HepG2 (cell line): ENCODE results near the gene TOB1. TPM values are rescaled to one million over a fixed set of nuclear protein-coding genes. Genes with fewer than 3 reads are reported as not detected.

Source experiments
- ATF7-NPFF ChIP-seq: sonication (generic); formaldehyde crosslinking; IDR thresholded peaks from 2 replicates; pipeline ENCODE4 v1.8.1; 2023; ENCODE audit warnings: mild to moderate bottlenecking, low read depth, missing genetic modification reagents, moderate library complexity
- EHMT2 ChIP-seq: fragments of 200-600 bp; sonication (generic); IDR thresholded peaks from 2 replicates; pipeline ENCODE4 v1.7.0; 2017; ENCODE audit warnings: antibody characterized with exemption, low read depth, low read length, borderline replicate concordance
- FUBP1 ChIP-seq: sonication (generic); formaldehyde crosslinking; IDR thresholded peaks from 2 replicates; pipeline ENCODE4 v1.5.1; 2020; ENCODE audit warnings: missing genetic modification reagents, mild to moderate bottlenecking, borderline replicate concordance
- GLI4 ChIP-seq: sonication (generic); formaldehyde crosslinking; IDR thresholded peaks from 2 replicates; pipeline ENCODE4 v1.5.1; 2020; ENCODE audit warnings: missing genetic modification reagents, mild to moderate bottlenecking, moderate library complexity, borderline replicate concordance
- GZF1 ChIP-seq: sonication (generic); formaldehyde crosslinking; IDR thresholded peaks from 2 replicates; pipeline ENCODE4 v1.5.1; 2020; ENCODE audit warnings: mild to moderate bottlenecking, missing genetic modification reagents
- JUND ChIP-seq: sonication (generic); formaldehyde crosslinking; IDR thresholded peaks from 2 replicates; pipeline ENCODE4 v1.8.0; 2022; ENCODE audit warnings: mild to moderate bottlenecking, missing genetic modification reagents
- MED1 ChIP-seq: sonication (generic); formaldehyde crosslinking; IDR thresholded peaks from 2 replicates; pipeline ENCODE4 v1.4.0; 2020; ENCODE audit warnings: missing genetic modification reagents
- MED13 ChIP-seq: sonication (generic); formaldehyde crosslinking; IDR thresholded peaks from 2 replicates; pipeline ENCODE4 v1.5.0; 2020; ENCODE audit warnings: missing genetic modification reagents
- MTF2 ChIP-seq: sonication (generic); formaldehyde crosslinking; IDR thresholded peaks from 2 replicates; pipeline ENCODE4 v1.5.0; 2020; ENCODE audit warnings: missing genetic modification reagents, borderline replicate concordance
- MYC ChIP-seq: sonication (generic); formaldehyde crosslinking; IDR thresholded peaks from 2 replicates; pipeline ENCODE4 v1.9.0; 2021; ENCODE audit warnings: missing genetic modification reagents, borderline replicate concordance
- NAIF1 ChIP-seq: sonication (generic); formaldehyde crosslinking; IDR thresholded peaks from 2 replicates; pipeline ENCODE4 v1.5.0; 2020; ENCODE audit warnings: mild to moderate bottlenecking, missing genetic modification reagents, borderline replicate concordance
- RAD21 ChIP-seq: fragments of 450-650 bp; formaldehyde crosslinking; IDR thresholded peaks from 2 replicates; pipeline ENCODE4 v1.5.0; 2020; ENCODE audit warnings: mild to moderate bottlenecking
- RFX1 ChIP-seq: fragments of 450-650 bp; IDR thresholded peaks from 2 replicates; pipeline ENCODE4 v1.6.1; 2017
- ZBTB8A ChIP-seq: sonication (generic); formaldehyde crosslinking; IDR thresholded peaks from 2 replicates; pipeline ENCODE4 v1.4.0; 2020; ENCODE audit warnings: mild to moderate bottlenecking, low read depth, missing genetic modification reagents, borderline replicate concordance
- ZFAT ChIP-seq: sonication (generic); formaldehyde crosslinking; conservative IDR thresholded peaks from 2 replicates; pipeline ENCODE4 v1.8.1; 2023; ENCODE audit warnings: missing genetic modification reagents, inconsistent platforms
- ZFP41 ChIP-seq: sonication (generic); formaldehyde crosslinking; IDR thresholded peaks from 2 replicates; pipeline ENCODE4 v1.4.0; 2020; ENCODE audit warnings: mild to moderate bottlenecking, missing genetic modification reagents, borderline replicate concordance
- ZKSCAN1 ChIP-seq: fragments of 150-350 bp; IDR thresholded peaks from 2 replicates; pipeline ENCODE4 v1.6.1; 2014; ENCODE audit warnings: low read length
- ZNF17 ChIP-seq: sonication (generic); formaldehyde crosslinking; IDR thresholded peaks from 2 replicates; pipeline ENCODE4 v1.5.0; 2020; ENCODE audit warnings: mild to moderate bottlenecking, missing genetic modification reagents
- ZNF343 ChIP-seq: sonication (generic); formaldehyde crosslinking; IDR thresholded peaks from 2 replicates; pipeline ENCODE4 v1.4.0; 2020; ENCODE audit warnings: mild to moderate bottlenecking, missing genetic modification reagents
- ZNF780A ChIP-seq: sonication (generic); formaldehyde crosslinking; IDR thresholded peaks from 2 replicates; pipeline ENCODE4 v1.8.0; 2022; ENCODE audit warnings: mild to moderate bottlenecking, missing genetic modification reagents, moderate library complexity
- polyA plus RNA-seq, 8 experiments: library from polyadenylated mRNA; depleted of rRNA in 3 of 8; stranded (reverse) in 7 of 8; unstranded in 1 of 8; fragments of >200 nt; fragmentation: Illumina TruSeq in 4 of 8; extraction: Trizol in 4 of 8; gene quantifications; 2 replicates each; pipeline versions ENCODE4 v1.2.1 to v1.2.3, GENCODE V29; 2011 to 2016; ENCODE audit warnings: low read depth in 4 of 8, missing spikeins in 1 of 8, mixed read lengths in 1 of 8; ENCODE audit not compliant: insufficient read depth in 1 of 8
- total RNA-seq, 5 experiments: library from RNA; depleted of rRNA; stranded (reverse); fragments of >200 nt; fragmentation: Illumina TruSeq; extraction: Trizol; gene quantifications; 2 replicates each; pipeline ENCODE4 v1.2.3, GENCODE V29; 2016; ENCODE audit warnings: low read depth in 1 of 5
- TF ChIP-seq, protein P1 (sequence below): sonication (generic); formaldehyde crosslinking; IDR thresholded peaks from 2 replicates; pipeline ENCODE4 v1.8.1; 2023; ENCODE audit warnings: missing genetic modification reagents, mild to moderate bottlenecking, borderline replicate concordance
- TF ChIP-seq, protein P2 (sequence below): IDR thresholded peaks from 2 replicates; pipeline ENCODE4 v1.6.1; 2016; ENCODE audit warnings: missing compliant biosample characterization, missing genetic modification reagents, borderline replicate concordance
- TF ChIP-seq, protein P3 (sequence below): sonication (generic); formaldehyde crosslinking; IDR thresholded peaks from 2 replicates; pipeline ENCODE4 v1.8.0; 2022; ENCODE audit warnings: missing genetic modification reagents, mild to moderate bottlenecking, borderline replicate concordance
- TF ChIP-seq, protein P4 (sequence below): IDR thresholded peaks from 2 replicates; pipeline ENCODE4 v1.6.1; 2018; ENCODE audit warnings: missing genetic modification reagents, mild to moderate bottlenecking, missing compliant biosample characterization

Gene TOB1
- total and polyA plus RNA-seq, 2 of the 13 experiments (the other 11 are each of a cell fraction or from before 2014, with no cell fraction given): 21.9 to 57.7 TPM

- TF ChIP-seq ZFP41 (0 out of 2 replicates have a peak, but pooled peaks have one; percentile 3), RAD21 (peak; percentile 84), ZNF780A (CRISPR knock-in tag) (0 out of 2 replicates have a peak, but pooled peaks have one; percentile 19), MYC (CRISPR knock-in tag) (peak; percentile 76; the same call in 1 of the 2 replicates), ATF7-NPFF (peak; percentile 74), MED13 (CRISPR knock-in tag) (no peak), RFX1 (no peak), GLI4 (CRISPR knock-in tag) (no peak), JUND (CRISPR knock-in tag) (peak; percentile 48; the same call in 1 of the 2 replicates), NAIF1 (CRISPR knock-in tag) (peak; percentile 90; the same call in 1 of the 2 replicates), ZBTB8A (CRISPR knock-in tag) (no peak), ZFAT (CRISPR knock-in tag) (no peak), ZNF17 (no peak), FUBP1 (CRISPR knock-in tag) (0 out of 2 replicates have a peak, but pooled peaks have one; percentile 70), MTF2 (CRISPR knock-in tag) (no peak), GZF1 (peak; percentile 60; the same call in 1 of the 2 replicates), EHMT2 (no peak), MED1 (CRISPR knock-in tag) (peak; percentile 82), ZNF343 (CRISPR knock-in tag) (no peak; the same call in none of the 2 replicates), ZKSCAN1 (0 out of 2 replicates have a peak, but pooled peaks have one; percentile 10)
- TF ChIP-seq, protein P1, sequence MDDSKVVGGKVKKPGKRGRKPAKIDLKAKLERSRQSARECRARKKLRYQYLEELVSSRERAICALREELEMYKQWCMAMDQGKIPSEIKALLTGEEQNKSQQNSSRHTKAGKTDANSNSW (CRISPR knock-in tag): no peak
- TF ChIP-seq, protein P2, sequence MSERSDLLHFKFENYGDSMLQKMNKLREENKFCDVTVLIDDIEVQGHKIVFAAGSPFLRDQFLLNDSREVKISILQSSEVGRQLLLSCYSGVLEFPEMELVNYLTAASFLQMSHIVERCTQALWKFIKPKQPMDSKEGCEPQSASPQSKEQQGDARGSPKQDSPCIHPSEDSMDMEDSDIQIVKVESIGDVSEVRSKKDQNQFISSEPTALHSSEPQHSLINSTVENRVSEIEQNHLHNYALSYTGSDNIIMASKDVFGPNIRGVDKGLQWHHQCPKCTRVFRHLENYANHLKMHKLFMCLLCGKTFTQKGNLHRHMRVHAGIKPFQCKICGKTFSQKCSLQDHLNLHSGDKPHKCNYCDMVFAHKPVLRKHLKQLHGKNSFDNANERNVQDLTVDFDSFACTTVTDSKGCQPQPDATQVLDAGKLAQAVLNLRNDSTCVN (CRISPR knock-in tag): peak; percentile 41; the same call in 1 of the 2 replicates
- TF ChIP-seq, protein P3, sequence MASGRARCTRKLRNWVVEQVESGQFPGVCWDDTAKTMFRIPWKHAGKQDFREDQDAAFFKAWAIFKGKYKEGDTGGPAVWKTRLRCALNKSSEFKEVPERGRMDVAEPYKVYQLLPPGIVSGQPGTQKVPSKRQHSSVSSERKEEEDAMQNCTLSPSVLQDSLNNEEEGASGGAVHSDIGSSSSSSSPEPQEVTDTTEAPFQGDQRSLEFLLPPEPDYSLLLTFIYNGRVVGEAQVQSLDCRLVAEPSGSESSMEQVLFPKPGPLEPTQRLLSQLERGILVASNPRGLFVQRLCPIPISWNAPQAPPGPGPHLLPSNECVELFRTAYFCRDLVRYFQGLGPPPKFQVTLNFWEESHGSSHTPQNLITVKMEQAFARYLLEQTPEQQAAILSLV (CRISPR knock-in tag): peak; percentile 80
- TF ChIP-seq, protein P4, sequence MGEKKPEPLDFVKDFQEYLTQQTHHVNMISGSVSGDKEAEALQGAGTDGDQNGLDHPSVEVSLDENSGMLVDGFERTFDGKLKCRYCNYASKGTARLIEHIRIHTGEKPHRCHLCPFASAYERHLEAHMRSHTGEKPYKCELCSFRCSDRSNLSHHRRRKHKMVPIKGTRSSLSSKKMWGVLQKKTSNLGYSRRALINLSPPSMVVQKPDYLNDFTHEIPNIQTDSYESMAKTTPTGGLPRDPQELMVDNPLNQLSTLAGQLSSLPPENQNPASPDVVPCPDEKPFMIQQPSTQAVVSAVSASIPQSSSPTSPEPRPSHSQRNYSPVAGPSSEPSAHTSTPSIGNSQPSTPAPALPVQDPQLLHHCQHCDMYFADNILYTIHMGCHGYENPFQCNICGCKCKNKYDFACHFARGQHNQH: peak; percentile 83
These were observed 43.0 kb upstream of the TOB1 start (continued) for GRCh38 chr17:50908860-50909764.
